HG02840 (cell line): ENCODE data around the gene CHRNB2.

Experiments used
- ATAC-seq: cut with Tn5 transposase; IDR thresholded peaks from one replicate; pipeline ENCODE4 v1.9.1; 2021; ENCODE audit warnings: mild to moderate bottlenecking, moderate library complexity, moderate number of reproducible peaks; ENCODE audit not compliant: unreplicated experiment, low FRiP score

Gene CHRNB2

DNA sequence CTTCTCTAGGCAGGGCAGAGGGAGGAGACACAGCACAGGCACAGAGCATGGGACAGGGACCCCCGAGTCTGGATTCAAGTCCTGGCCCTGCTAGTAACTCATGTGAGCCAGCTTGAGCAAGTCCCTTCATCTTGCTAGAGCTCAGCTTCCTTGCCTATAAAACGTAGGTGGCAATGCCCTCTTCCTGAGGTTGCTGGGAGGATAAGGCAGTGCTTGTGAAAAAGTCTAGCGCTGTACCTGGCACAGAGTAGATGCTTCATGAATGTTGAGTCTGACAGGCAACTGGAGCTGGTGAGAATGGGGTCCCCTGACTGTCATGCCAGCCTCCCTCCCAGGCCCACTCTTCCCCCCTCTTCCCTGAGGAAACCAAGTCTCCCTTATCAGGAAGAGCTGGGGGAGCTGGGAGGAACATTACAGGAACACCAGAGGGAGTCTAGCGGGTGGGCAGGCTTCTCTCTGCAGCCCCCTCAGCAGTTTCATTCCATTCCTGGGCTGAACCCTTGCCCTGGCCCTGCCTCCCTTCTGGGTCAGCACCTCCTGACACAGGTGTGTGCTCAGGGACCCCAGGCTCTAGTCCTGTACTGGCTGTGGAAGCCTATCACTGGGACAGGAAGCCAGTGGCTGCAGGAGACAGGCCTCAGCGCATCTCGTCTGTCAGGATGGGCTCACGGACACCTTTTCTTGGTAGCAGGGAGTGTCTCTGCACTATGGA lies 9.9 kb downstream of the CHRNB2 start:
- no peak for ATAC-seq

DNA sequence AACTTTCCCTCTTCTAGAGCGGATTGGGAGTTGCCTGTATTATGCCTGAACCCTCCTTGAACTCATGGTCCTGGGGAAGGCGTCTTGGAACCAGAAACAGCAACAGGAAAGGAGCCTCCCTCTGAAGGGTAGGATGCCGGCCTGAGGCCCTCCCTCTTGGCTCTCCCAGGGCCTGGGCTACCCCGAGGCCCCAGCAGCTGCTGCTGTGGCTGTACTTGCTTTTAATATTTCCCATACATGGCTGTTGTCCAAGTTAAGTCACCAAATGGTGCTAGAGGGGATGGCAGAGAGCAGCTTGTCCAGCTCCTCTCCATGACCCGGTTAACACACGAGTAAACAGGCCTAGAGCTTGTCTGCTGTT lies 10.5 kb downstream of the CHRNB2 start:
- ATAC-seq = no peak

DNA sequence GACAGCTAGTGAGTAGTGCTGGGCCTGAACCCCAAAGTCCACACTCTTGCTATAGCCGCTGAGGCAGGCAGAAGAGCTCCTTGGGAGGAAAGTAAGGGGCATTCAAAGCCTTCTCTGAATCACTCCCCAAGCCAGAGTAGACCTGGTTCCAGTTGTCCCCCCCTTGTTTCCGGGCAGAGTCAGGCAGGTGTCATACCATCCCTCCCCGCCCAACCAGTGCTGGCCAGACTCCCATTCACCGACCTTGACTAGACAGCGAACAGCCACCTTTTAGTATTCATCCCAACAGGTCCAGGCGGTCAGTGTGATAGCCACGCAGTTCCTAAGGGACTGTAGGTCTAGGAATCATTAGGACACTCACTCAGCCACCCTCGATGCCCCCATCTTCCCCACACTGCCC lies 11.8 kb downstream of the CHRNB2 start:
- no peak for ATAC-seq

DNA sequence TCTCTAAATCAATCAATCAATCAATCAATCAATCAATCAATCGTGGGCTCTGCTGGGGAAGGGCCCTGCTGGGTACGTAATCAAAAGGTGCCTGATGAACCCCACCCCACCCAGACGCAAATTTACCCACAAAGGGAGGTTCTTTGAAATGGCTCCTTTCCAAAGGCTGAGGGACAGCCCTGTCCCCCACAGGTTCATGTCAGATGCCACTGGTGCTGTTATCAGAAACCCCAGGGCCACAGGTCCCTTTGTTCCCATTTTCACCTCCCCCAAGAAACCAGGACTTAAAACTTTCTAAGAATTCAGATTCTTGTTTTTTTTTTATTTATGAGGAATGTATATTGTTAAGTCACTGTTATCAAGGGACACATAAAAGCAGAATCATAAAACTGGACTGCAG lies 14.2 kb downstream of the CHRNB2 start:
- ATAC-seq = no peak

DNA sequence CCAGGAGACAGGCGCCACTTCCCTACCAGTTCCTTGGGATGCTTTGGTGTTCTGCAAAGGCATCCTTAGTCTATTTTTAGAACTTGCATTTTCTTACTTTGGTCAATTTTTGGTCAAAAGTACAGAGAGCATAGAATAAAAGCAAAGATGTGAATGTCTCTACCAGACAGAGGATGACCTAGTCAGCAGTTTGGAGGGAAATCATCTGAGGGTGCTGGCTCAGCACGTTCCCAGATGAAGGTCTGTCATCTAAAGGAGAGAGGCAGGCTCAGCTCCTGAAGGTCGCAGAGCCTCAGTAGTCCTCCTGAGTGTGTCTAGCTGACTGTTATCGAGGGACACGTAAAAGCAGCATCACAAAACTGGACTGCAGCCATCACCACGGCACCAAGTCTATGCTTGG lies 15.3 kb downstream of the CHRNB2 start:
- no peak for ATAC-seq

DNA sequence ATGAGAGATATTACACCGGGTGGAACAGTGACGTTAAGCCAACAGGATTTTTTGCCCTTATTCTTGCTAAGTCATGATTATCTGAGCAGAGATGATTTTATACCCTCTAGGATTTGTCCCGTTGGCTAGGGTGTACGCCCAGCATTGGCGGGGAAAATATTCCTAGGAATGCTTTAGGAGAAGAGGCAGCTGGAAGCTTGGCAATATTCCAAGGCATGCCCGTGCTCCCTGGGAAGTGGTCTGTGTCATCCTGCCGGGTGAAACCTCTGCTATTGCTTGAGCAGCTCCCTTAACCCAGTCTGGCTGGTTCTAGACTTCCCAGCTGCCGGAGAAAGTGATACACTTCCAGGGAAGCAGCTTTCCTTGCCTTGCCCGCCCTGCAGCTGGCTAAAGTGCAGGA lies 16.2 kb downstream of the CHRNB2 start:
- ATAC-seq = no peak

DNA sequence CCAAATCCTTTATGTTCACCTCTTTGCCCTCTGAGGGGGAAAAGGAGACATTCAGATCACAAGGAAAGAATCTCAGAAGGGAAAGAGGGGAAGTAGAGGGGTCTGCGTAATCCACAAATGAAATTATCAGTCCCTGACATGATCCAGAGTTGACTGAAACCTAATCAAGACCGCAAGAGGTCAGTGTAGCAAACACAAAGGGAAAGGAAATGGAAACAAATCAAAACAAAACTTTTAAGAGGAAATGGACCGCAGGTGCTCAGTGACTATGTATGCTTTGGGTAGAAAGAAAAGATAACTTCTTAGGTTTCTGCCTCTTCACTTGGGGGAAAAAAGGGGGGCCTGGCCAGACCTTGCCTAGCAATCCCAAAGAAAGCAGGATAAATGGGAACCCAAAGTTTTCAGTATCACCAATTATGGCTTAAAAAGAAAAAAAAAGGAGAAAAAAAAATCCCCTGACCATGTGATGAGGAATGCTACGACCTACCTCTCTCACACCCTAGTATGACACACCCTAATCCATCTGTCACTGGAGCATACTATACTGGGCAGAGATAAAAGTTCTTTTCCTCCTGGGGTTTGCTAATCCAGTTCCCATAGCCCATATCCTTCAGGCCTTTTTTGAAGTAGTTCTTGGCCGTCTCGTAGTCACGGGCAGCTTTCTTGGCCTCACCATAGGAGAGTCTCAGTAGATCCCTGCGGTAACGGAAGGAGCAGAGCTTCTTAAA lies 16.9 kb downstream of the CHRNB2 start:
- no peak for ATAC-seq

DNA sequence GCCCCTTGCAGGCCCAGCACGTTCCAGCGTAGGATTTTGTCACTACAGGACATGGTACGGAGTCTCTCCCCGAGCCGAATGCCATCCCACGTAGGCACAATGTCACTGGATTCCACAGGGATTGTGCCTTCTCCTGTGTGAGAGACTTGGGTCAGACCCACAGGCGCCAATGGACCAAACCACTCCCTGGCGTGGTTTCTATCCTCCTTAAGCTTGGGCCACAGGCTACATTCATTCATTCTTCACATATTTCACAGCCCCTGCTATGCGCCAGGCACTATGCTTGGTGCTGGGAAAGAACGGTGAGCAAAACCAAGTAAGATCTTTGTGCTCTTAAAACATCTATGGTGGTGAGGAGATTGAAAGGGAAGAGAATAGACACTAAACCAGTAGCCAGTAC lies 18.7 kb downstream of the CHRNB2 start:
- no peak for ATAC-seq

DNA sequence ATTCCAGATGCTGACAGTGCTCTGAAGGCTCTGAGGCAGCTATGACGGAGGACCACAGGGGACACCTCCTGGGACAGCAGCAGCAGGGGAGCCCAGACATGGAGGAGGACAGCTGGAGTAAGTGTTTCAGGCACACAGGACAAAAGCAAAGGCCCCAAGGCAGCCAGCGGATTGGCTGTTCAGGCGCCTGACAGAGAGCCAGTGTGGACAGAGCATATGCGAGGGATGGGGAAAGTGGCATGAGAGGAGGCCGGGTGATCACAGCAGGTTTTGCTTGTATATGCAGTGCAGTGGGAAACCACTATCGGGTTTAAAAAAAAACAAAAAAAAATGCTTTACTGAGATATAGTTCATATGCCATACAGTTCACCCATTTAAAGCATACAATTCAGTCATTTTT lies 19.1 kb downstream of the CHRNB2 start:
- no peak for ATAC-seq

DNA sequence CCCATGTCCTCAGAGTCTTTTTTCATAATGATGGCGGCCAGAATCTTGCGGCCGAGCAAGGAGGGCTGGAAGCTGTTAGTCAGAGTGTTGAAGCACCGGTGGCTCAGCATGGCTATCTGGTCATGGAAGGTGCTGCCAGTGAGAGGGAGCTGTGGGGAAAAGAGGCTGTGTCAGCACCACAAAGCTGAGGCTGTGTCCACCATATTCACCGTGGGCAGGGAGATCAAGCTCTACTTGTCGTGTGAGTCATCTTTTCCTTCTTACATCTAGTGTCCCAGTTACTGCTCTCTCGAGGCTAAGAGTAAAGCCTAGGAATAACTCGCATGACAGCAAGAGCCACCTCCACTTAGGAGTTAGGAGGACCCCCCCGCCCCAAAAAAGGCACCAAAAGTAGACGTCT lies 22.2 kb downstream of the CHRNB2 start:
- ATAC-seq = no peak

DNA sequence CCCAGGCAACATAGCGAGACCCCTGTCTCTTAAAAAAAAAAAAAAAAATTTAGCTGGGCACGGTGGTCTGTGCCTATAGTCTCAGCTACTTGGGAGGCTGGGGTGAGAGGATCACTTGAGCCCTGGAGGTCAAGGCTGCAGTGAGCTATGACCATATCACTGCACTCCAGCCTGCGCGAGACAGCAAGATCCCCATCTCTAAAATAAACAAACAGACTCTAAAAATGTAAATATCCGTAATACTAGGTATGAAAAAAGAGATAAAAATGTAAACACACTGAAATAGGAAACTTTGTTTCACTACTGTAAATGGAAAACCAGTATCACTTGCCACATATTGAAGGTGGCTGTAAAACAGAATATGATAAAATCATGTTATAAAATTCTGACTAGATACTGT lies 23.2 kb downstream of the CHRNB2 start:
- no peak for ATAC-seq

DNA sequence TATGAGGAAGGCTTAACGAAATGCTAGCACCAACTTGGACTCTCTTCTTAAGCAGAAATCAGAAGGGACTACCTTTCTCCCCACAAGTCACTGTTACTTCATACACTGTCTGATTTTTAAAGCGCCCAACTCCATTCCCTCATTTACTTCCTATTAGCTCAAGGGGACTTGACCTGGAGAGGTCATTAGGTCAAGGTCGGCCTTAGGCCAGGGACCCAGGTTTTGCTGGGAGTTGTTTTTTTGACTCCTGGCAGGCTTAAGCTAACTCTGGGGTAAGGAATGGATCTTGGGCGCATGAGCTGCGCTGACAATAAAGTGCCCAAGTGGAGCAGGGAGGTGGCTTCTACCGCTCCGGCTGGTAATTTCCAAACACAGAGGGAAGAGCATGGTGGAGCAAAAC lies 23.6 kb downstream of the CHRNB2 start:
- no peak for ATAC-seq

DNA sequence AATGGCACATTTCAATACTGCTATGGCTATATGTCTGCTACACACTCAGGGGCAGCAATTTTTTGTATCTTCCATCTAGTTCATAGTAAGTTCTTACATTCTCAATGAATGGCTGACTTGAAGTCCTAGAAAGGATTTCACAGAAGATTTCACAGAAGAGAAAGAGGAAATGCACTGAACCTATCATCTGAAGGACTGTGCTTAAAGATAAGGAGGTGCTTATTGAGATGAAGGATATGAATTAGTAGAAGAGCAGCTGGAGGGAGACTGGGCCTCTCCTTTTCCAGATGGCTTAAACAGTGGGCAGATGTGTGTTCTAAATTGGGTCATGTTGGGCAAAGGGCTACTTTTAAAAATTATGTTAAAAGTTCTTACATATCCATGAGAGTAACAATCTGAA lies 25.8 kb downstream of the CHRNB2 start:
- ATAC-seq = no peak

DNA sequence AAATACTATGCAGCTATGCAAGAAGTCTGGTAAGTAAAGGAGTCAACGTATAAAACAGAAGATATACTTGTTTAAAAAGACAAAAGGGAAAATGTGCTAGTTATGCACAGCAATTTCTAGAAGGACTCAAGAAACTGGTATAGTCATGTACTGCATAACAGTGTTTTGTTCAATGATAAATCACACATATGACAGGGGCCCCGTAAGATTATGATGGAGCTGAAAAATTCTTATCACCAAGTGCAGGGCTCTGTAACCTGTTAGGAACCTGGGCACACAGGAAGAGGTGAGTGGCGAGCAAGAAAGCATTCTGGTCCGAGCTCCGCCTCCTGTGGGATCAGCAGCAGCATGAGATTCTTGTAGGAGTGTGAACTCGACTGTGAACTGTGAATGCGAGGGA lies 27.2 kb downstream of the CHRNB2 start:
- ATAC-seq = no peak

DNA sequence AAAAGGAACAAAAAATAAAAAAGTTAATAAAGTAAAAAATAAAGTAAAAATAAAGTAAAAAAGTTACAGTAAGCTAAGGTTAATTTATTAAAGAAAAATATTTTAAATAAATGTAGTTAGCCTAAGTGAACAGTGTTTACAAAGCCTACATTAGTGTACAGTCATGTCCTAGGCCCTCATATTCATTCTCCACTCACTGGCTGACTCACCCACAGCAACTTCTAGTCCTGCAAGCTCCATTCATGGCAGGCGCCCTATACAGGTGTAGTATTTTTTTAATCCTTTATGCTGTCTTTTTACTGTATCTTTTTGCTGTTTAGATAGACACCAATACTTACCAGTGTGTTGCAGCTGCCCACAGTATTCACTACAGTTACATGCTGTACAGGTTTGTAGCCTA lies 28.0 kb downstream of the CHRNB2 start:
- ATAC-seq = no peak

DNA sequence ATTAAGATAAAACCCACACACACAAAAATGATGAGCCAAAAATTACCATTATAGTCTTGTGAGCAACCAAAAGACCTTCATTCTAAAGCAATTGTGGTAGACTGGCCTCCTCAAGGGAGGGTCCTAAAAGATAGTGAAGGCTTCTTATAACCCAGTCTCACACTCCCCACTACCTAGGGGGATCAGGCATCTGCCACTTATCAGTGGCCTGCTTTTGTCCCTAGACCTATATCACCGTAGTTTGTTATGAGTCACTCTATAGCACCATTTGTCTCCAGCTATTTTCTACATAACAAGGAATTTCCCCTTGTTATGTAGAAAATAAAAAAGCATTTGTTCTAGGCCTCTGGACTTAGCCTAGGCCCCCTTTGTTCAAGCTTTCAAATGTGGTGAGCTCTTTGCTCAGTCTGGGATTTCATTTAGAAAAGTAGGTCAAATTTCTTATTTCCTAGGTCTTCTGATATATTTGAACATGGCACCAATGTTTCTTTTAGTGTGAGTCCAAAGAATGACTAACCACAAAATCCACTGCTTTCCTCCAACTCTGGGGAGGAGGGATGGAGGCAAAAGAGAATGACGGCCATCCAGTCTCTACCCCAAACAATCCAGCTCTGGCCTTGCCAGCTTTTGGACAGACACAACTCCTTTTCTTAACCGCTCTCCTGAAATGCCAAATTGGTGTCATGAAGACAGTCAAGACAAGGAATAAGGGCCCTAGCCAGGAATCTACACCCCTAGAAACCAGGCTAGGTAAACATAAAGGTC lies 31.5 kb downstream of the CHRNB2 start:
- ATAC-seq = no peak

DNA sequence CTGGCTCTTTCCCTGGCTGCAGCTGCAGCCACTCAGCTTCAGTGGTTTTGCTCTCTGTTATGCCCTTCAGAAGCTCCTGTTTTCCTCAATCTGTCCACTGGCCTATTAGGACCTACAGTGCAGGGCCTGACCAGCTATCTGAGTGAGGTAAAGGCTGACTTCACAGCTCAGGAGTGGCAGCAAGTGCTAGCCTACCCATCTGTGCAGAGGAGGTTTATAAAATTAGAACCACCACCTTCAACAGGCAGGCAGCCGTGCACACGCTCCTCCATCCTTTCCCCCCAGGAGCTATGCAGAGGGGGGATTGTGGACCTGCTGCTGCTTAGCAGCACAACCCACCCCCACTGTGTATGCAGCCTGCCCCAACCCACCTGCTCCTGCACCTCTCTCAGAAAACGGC lies 32.1 kb downstream of the CHRNB2 start:
- no peak for ATAC-seq

DNA sequence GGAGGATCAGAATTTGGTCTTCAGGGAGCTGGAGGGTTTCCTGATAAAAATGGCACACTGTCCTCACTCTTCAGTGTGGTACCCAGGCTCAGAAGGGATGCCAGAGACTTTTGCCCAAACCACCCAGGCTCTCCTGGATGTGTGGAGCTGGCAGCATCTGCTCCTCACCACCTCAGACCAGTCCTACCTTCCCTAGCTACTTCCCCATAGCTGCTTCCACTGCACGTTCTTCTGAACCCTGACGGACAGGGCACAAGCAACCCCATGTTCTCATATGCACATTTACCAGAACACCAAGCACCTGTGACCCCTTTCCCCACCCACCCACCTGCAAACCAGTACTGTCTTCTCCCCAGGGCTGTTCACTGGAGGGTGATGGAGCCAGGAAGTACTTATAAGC lies 35.7 kb downstream of the CHRNB2 start:
- no peak for ATAC-seq

DNA sequence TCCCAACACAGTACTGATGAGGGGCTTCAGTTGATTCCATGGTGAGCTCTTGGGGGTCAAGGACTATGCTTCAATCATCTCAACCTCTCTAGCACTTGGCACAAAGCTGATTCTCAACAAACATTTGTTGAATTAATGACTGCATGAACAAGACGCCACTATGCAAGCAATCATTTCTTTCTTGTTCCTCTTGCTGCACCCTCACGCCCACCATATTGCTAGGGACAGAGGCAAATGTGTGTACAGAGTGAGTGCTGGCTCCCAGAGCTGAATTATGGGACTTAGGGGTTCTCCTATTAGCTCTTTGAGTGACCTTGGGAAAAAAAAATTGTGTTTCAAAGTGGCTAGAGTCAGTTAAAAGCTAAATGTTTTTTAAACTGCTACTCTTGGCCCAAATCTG lies 38.0 kb downstream of the CHRNB2 start:
- no peak for ATAC-seq

DNA sequence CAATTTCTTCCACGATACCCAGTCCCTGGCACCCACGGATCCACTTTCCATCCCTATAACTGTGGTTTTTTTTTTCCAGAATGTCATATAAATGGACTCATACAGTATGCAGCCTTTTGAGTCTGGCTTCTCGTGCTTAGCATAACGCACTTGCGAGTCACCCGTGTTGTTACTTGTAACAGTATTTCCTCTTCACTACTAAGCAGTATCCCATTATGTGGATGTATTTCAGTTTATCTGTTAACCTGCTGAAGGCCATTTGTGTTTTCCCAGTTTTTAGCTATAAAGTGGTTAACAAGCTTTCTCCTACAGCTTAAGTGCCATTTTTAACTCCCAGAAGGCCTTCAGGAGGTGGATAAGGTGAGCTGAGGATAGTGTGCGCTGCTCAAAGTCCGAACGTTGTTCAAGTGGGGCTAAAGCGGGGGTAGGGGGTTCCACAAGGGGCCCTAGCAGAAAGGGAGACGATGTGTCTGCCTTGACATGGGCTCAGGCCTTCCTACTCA lies 39.6 kb downstream of the CHRNB2 start:
- ATAC-seq = no peak

DNA sequence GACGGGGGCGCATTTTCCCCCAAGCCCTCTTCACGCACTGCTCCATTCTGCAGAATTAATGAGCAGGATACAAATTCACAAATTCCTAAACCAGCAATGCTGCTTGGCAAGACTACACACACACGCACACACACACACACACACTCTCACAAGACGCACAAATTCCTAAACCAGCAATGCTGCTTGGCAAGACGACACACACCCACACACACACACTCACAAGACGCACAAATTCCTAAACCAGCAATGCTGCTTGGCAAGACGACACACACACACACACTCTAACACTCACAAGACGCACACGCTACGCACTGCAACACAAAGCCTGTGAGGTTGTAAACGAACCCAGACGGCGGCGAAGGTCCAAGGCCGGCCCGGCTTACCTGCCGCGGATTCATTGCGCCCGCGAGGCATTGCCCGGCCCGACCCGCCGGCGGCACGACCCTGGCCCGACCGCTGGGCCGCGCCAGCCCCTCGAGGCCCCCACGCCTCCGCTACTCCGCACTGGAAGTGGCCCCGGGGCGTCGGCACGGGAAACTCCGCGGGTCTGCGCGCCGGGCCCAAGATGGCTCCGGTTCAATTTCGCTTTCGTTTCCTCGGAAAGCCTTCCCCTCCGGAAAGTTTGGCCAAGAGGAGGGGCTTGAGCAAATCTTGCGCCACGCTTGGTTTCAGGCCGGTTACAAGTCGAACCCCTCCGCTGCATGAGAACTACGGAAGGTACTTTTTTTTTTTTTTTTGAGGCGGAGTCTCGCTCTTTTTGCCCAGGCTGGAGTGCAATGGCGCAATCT lies 40.2 kb downstream of the CHRNB2 start, which contains the start of gene ADAR:
TSS of gene ADAR (minus strand) at position 578 of the 788 bp plus-strand sequence. CDS start at position 398, 180 bp downstream.
- peak; percentile 67 for ATAC-seq
